NCI-H1694 treated with DMSO at 0.1 percent for 48 hours (cell line): ENCODE data around the gene CX3CL1.

ENCODE experiments used
- DNase-seq: peaks from one replicate; lab custom pipeline; 2025; lab: John Stamatoyannopoulos, UW

The CX3CL1 gene

GRCh38 chr16:57405097-57405496, 32.8 kb downstream of the CX3CL1 start:
- no peak for DNase-seq

DNA sequence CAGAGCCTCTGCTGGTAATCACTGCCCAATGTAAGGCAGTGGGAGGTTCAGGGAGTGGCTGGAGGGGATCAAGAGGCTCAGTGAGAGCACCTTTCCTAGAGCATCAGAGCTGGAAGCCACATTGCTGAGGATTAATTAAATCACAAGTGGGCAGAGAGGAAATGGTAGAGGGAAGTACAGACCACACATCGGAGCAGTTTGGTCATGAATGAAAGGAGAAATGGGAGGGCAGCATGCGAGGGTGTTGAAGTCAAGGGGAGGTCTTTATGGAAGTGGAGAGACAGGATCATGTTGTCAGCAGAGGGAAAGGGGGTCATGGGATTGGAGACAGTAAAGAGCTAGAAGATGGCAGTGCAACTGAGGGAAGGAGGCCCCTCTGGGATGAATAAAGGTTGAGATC, 34.6 kb downstream of the CX3CL1 start:
- no peak for DNase-seq

- no peak for DNase-seq
These were observed 35.4 kb downstream of the CX3CL1 start for GRCh38 chr16:57407521-57408353.

DNA sequence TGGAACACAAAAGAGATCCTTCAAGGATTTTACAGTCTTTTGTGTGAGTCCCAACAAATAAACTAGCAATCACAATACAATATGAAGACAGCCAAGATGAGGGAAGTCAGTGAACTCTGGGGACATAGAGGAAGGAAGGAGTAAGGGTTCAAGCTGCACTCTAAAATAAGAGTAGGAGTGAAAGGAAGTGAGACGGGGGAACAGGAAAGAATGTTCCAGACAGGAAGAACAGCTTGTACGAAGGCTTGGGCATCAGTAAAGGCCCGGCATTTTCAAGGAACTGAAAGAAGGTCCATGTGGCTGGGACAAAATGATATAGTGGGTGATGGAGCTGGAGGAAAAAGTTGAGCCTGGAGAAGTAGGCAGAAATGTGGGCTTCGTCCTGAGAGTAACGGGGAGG, 36.8 kb downstream of the CX3CL1 start:
- no peak for DNase-seq

GRCh38 chr16:57409870-57410587, 37.7 kb downstream of the CX3CL1 start:
- no peak for DNase-seq

DNA sequence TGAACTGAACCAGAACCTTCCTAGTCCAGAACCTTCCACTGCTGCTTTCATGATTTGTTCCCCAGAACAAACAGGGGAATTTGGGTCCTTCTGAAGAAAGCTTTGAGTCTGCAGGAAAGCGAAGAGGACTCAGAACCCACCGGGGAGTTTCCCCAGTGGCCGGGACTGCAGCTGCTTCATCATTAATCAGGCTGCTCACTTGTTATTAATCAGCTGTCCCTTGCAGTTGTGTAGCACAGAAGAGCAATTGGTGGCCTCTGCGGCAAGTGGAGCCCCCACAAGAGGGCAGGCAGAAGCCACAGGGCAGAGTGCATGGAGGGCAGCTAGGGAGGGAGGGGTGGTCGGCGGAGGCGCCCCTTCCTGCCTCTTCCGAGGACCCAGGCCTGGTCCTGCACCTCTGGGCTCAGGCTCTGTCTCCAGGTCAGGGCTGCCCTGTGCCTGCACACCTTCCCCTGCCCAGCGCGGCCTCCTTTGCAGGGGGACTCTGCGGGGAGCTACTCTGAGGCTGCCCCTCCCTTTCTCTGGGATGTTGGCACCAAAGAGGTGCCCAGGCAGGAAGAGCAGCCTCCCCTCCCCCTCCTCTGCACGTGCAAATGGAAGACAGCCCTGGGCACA, 39.2 kb downstream of the CX3CL1 start:
- DNase-seq: no peak

- no peak for DNase-seq
These were observed 40.3 kb downstream of the CX3CL1 start for GRCh38 chr16:57412584-57412983.

- no peak for DNase-seq
These were observed 41.0 kb downstream of the CX3CL1 start for GRCh38 chr16:57413301-57413730.

DNA sequence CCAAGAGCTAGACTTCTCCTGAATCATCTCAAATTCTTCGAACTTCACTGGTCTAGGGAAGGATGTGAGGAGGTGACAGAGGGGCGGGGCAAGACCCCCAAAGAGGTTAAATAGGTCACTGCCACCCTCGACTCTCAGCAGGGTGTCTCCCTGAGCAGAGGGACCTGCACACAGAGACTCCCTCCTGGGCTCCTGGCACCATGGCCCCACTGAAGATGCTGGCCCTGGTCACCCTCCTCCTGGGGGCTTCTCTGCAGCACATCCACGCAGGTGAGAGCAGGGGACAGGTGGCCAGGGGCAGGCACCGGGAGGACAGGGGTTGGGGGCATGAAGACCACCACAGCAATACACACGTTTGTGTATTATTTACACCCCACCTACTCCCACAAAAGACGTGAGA, 41.4 kb downstream of the CX3CL1 start:
- no peak for DNase-seq

DNA sequence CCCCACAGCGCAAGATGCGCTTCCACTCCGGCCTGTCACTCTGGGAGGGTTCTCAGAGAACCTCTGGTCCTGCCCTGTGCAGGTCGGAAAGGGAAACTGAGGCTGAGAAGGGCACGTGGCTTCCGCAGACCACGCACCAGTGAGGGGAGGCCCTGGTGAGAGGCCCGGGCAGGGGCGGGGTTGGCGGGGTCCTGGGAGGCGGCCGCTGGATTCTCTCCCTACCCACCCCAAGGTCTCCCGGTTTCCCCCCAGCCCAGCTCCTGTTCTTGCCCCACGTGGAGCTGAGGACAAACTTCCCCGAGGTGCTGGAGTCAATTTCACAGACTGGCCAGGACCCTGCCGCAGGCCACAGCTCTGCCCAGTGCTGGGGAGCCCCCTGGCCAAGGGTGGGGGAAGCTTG, 43.8 kb downstream of the CX3CL1 start:
- no peak for DNase-seq

GRCh38 chr16:57419506-57419905, 47.2 kb downstream of the CX3CL1 start:
- DNase-seq: no peak

- peak; percentile 39 for DNase-seq
These were observed 50.0 kb downstream of the CX3CL1 start for GRCh38 chr16:57422026-57422944.

DNA sequence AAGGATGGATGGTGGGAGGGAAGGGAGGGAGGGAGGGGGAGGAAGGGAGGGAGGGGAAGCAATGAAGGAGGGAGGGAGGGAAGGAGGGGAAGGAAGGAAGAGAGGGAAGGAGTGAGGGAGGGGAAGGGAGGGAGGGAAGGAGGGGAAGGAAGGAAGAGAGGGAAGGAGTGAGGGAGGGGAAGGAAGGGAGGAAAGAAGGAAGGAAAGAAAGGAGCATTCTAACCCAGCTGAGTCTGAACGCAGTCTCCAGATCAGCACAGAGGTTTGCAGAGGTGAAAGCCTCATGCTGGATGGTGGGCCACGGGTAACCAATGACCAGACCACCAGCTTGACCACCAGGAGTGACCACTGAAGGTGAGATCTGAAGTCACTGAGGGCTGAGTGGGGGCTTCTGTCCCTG, 50.9 kb downstream of the CX3CL1 start:
- no peak for DNase-seq

GRCh38 chr16:57424583-57424982, 52.3 kb downstream of the CX3CL1 start:
- DNase-seq: no peak

DNA sequence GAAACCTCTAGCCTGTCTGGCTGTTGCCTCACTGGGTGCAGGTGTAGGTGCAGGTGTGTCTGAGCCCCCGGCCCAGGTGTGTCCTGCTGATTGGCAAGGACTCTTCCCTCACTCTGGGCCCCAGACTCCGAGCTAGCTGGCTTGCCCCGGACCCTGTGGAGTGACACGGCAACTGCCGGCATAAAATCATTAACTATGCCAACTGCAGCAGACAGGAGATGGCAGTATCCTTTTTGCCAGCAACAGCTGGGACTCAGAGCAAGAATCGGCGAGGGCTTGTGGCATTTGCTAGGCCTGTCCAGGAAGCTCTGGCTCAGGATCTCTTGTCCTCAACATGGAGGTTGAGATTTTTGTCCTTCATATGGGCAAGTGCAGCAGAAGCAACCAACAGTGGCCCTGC, 54.1 kb downstream of the CX3CL1 start:
- no peak for DNase-seq

GRCh38 chr16:57427307-57427706, 55.0 kb downstream of the CX3CL1 start:
- DNase-seq: no peak

- no peak for DNase-seq
These were observed 55.5 kb downstream of the CX3CL1 start for GRCh38 chr16:57427824-57428223.

- no peak for DNase-seq
These were observed 58.7 kb downstream of the CX3CL1 start for GRCh38 chr16:57430955-57431354.

- no peak for DNase-seq
These were observed 60.2 kb downstream of the CX3CL1 start for GRCh38 chr16:57432505-57432904.

DNA sequence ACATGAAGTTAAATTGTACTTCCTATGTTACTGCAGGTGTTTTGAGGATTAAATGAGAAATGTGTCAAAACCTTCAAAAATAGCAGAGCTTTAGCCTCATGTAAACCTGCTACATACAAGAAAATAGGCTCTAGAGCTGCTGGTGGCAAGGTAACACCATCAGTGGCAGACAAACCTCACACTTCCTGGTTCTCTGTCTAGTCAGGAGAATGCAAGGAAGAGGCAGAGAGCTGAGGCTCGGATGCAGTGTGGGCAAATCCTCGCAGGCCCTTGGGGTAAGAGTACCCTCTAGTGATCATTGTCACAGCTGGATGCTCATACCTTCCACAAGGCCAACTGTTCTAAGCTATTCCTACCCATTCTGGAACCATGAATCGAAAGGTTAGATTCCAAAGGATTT, 60.7 kb downstream of the CX3CL1 start:
- no peak for DNase-seq

GRCh38 chr16:57434003-57434402, 61.7 kb downstream of the CX3CL1 start:
- DNase-seq: no peak
